OCI-LY1 (cell line): ENCODE results near the gene ARPC5L.

Experiments
- H2AFZ ChIP-seq: fragments of 200-600 bp; sonication (generic), shearing (Covaris generic); 2 replicates; pipeline ENCODE4 v1.6.0; 2014; ENCODE audit warnings: antibody characterized with exemption, mild to moderate bottlenecking, low read length
- H3F3A ChIP-seq: fragments of 200-600 bp; sonication (generic), shearing (Covaris generic); 2 replicates; pipeline ENCODE4 v1.6.0; 2014; ENCODE audit warnings: mild to moderate bottlenecking, antibody characterized with exemption, low read length, moderate library complexity; ENCODE audit not compliant: insufficient read depth
- H3K27ac ChIP-seq: fragments of 200-600 bp; sonication (generic); 2 replicates; pipeline ENCODE4 v1.5.1; 2014; ENCODE audit warnings: low read length, mixed run types, mild to moderate bottlenecking, low read depth; ENCODE audit not compliant: poor library complexity, severe bottlenecking
- H3K27me3 ChIP-seq: fragments of 200-600 bp; sonication (generic); 2 replicates; pipeline ENCODE4 v1.6.0; 2014; ENCODE audit warnings: antibody characterized with exemption, mild to moderate bottlenecking, low read length, moderate library complexity; ENCODE audit not compliant: insufficient read depth
- H3K36me3 ChIP-seq: fragments of 200-600 bp; sonication (generic); 2 replicates; pipeline ENCODE4 v1.6.1; 2014; ENCODE audit warnings: mild to moderate bottlenecking, antibody characterized with exemption, low read length, moderate library complexity, mixed read lengths; ENCODE audit not compliant: insufficient read depth
- H3K4me1 ChIP-seq: fragments of 200-600 bp; sonication (generic); 2 replicates; pipeline ENCODE4 v1.5.1; 2014; ENCODE audit warnings: mild to moderate bottlenecking, low read length, moderate library complexity; ENCODE audit not compliant: insufficient read depth, severe bottlenecking
- H3K4me2 ChIP-seq: fragments of 200-600 bp; sonication (generic), shearing (Covaris generic); 2 replicates; pipeline ENCODE4 v1.6.1; 2014; ENCODE audit warnings: low read length
- H3K4me3 ChIP-seq: fragments of 200-600 bp; sonication (generic); 2 replicates; pipeline ENCODE4 v1.5.1; 2014; ENCODE audit warnings: low read length, low read depth, mild to moderate bottlenecking, mixed read lengths; ENCODE audit not compliant: poor library complexity, severe bottlenecking
- H3K79me2 ChIP-seq: fragments of 200-600 bp; shearing (Covaris generic); 2 replicates; pipeline ENCODE4 v1.6.1; 2016; ENCODE audit warnings: mixed run types, low read length, mixed read lengths; ENCODE audit not compliant: insufficient read depth
- H3K9ac ChIP-seq: fragments of 200-600 bp; sonication (generic), shearing (Covaris generic); 2 replicates; pipeline ENCODE4 v1.6.1; 2014; ENCODE audit warnings: mild to moderate bottlenecking, low read length, mixed read lengths
- H3K9me2 ChIP-seq: fragments of 200-600 bp; sonication (generic), shearing (Covaris generic); 2 replicates; pipeline ENCODE4 v1.6.1; 2014; ENCODE audit warnings: low read depth, mild to moderate bottlenecking, low read length, mixed read lengths
- H3K9me3 ChIP-seq: fragments of 200-600 bp; shearing (Covaris generic); 2 replicates; pipeline ENCODE4 v1.6.1; 2014; ENCODE audit warnings: low read length, mixed read lengths
- H4K20me1 ChIP-seq: fragments of 200-600 bp; sonication (generic), shearing (Covaris generic); 2 replicates; pipeline ENCODE4 v1.6.0; 2016; ENCODE audit warnings: mild to moderate bottlenecking, low read length; ENCODE audit not compliant: insufficient read depth
- EZH2 ChIP-seq: fragments of 200-600 bp; sonication (generic), shearing (Covaris generic); IDR thresholded peaks from 2 replicates; pipeline ENCODE4 v1.8.0; 2017; ENCODE audit warnings: borderline replicate concordance, mixed run types, mild to moderate bottlenecking, antibody characterized with exemption, low read length, moderate library complexity, mixed read lengths
- TF ChIP-seq, protein P1 (sequence below): fragments of 200-600 bp; sonication (generic), shearing (Covaris generic); IDR thresholded peaks from 2 replicates; pipeline ENCODE4 v1.5.1; 2017; ENCODE audit warnings: mild to moderate bottlenecking, antibody characterized with exemption, low read length, moderate library complexity, mixed read lengths

Gene ARPC5L

DNA sequence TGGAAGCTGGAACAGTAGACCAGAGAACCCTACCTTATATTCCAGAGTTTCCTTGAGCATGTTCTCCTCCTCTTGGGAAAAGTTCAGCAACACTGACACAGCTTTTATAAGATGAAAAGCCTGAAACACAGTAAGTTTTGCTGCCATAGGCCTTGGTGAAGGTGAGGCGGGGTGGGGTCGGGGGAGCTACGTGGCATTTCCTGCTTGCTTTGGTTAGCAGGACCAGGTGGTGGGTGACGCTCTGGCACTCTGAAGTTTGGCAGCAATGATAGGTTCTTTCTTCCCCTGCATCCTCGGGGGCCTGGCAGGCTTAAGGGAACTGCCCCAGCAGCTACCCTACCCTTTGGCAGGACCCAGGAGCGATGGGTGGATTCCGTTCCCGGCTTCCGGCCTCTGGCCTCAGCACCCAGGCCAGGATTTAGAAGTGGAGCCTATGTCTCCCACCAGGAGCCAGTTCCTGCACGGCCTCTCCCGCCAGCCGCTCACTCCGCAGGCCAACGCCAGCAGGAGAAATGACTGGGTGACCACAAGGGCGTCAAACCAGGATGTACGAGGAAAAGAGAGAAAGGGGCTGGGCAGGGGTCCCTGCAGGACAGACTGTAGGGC, 19.3 kb downstream of the ARPC5L start:
- Histone ChIP-seq H3K9ac (no peak overlapping the region; the same call in 1 of the 2 replicates), H2AFZ (no peak overlapping the region), H3K27me3 (no peaks in the 10 kb centered on the region), H3K4me3 (no peak overlapping the region), H3K4me1 (peaks cover 17% of the 10 kb centered on the region), H3F3A (no peaks in the 10 kb centered on the region), H3K9me3 (no peaks in the 10 kb centered on the region), H3K79me2 (no peaks in the 10 kb centered on the region), H3K36me3 (peaks cover 70% of the 10 kb centered on the region), H3K27ac (peak overlapping the region; percentile 69), H3K9me2 (no peaks in the 10 kb centered on the region), H3K4me2 (peak overlapping the region; percentile 21; the same call in 1 of the 2 replicates), H4K20me1 (no peaks in the 10 kb centered on the region)
- TF ChIP-seq, protein P1, sequence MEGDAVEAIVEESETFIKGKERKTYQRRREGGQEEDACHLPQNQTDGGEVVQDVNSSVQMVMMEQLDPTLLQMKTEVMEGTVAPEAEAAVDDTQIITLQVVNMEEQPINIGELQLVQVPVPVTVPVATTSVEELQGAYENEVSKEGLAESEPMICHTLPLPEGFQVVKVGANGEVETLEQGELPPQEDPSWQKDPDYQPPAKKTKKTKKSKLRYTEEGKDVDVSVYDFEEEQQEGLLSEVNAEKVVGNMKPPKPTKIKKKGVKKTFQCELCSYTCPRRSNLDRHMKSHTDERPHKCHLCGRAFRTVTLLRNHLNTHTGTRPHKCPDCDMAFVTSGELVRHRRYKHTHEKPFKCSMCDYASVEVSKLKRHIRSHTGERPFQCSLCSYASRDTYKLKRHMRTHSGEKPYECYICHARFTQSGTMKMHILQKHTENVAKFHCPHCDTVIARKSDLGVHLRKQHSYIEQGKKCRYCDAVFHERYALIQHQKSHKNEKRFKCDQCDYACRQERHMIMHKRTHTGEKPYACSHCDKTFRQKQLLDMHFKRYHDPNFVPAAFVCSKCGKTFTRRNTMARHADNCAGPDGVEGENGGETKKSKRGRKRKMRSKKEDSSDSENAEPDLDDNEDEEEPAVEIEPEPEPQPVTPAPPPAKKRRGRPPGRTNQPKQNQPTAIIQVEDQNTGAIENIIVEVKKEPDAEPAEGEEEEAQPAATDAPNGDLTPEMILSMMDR, result no peak

DNA sequence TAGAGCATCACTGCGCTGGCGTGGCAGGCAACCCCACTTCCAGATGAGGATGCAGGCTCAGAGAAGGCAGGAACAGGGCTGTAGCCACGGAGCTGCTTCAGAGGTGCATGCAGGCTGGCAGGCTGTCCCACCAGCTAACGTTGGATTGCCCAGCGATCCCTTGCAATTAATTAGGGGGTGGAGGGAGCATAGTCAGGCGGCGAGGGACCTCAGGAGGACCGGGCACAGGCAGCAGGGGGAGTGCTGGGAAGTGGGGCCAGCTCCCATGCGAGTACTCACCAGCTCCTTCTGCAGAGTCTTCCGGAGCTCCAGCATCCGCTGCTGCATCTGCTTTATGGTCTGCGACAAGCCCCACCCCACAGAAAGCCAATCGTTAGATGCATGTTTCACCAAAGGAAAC, 20.3 kb downstream of the ARPC5L start:
- no peak overlapping the region for H3K27ac ChIP-seq
- no peaks in the 10 kb centered on the region for H3K9me3 ChIP-seq
- TF ChIP-seq, protein P1, result no peak
- TF ChIP-seq EZH2, result no peak
- no peak overlapping the region for H2AFZ ChIP-seq
- no peaks in the 10 kb centered on the region for H3K27me3 ChIP-seq
- peaks cover 69% of the 10 kb centered on the region for H3K36me3 ChIP-seq
- H3K79me2 ChIP-seq, result no peaks in the 10 kb centered on the region
- no peak overlapping the region for H3K4me3 ChIP-seq
- H4K20me1 ChIP-seq, result no peaks in the 10 kb centered on the region
- H3K4me1 ChIP-seq, result peaks cover 17% of the 10 kb centered on the region
- no peaks in the 10 kb centered on the region for H3K9me2 ChIP-seq
- H3F3A ChIP-seq, result no peaks in the 10 kb centered on the region
- no peak overlapping the region for H3K9ac ChIP-seq
- no peak overlapping the region for H3K4me2 ChIP-seq

DNA sequence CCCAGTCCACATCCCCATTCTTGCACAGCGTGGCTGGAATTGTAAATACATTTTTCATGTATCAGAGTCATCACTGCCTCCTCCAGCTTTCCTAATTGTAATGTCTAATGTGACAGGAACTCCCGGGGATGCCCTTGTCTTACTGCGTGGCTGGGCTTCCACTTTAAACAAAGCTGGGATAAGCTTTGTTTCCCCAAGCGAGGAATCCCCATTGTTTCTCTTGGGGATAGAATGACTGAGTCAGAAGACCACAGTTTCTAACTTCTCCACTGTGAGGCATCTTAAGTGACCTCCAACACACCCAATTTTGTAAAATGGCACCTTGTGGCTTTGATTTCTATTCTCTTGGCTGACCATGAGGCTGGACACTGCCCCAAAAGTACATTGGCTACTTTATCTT, 22.4 kb downstream of the ARPC5L start:
- Histone ChIP-seq H3F3A (no peaks in the 10 kb centered on the region), H2AFZ (no peak overlapping the region), H3K9me2 (no peaks in the 10 kb centered on the region), H3K36me3 (peaks cover 65% of the 10 kb centered on the region; the same call in 1 of the 2 replicates), H3K79me2 (no peaks in the 10 kb centered on the region), H3K4me1 (peaks cover 17% of the 10 kb centered on the region), H3K4me3 (no peak overlapping the region), H4K20me1 (no peaks in the 10 kb centered on the region), H3K4me2 (no peak overlapping the region), H3K27me3 (no peaks in the 10 kb centered on the region), H3K9ac (no peak overlapping the region), H3K9me3 (no peaks in the 10 kb centered on the region), H3K27ac (no peak overlapping the region)
- TF ChIP-seq, protein P1, result no peak
- no peak for TF ChIP-seq EZH2
